DMS 273 treated with DMSO at 0.1 percent for 48 hours (cell line): ENCODE data around the gene COL4A2.

Source experiments
- DNase-seq: peaks from one replicate; lab custom pipeline; 2025; lab: John Stamatoyannopoulos, UW

The COL4A2 gene

DNA sequence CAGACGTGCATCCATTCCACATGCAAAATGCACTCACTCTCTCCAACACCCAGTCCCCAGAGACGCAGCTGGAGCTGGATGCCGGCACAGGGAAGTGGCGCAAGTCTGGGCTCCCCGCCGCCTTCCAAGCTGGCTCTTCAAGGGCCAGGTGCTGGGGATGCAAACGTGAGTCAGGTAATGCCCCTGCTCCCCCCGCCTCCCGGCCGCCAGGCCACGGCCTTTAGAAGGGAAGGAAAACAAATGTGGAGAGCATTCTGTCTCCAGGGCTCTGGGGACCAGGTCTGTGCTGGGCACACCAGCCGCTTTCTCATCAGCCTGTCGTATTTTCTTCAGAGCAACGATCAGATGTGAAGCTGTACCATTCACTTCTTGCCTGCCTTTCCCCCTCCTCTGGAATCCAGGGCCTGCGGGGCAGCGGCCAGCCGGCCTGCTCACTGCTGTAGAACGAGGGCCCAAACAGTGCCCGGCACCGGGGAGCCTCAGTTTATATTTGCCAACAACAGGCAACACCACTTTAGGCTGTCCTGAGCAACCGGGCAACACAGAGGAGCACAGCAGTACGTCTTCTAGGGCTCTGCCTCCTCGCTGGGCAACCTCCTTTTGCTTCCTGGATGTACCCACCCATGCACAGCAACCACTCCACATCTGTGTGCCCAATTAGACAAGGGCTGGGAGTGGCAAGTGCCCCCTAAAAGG, 250.7 kb downstream of the COL4A2 start:
- DNase-seq, result no peak

DNA sequence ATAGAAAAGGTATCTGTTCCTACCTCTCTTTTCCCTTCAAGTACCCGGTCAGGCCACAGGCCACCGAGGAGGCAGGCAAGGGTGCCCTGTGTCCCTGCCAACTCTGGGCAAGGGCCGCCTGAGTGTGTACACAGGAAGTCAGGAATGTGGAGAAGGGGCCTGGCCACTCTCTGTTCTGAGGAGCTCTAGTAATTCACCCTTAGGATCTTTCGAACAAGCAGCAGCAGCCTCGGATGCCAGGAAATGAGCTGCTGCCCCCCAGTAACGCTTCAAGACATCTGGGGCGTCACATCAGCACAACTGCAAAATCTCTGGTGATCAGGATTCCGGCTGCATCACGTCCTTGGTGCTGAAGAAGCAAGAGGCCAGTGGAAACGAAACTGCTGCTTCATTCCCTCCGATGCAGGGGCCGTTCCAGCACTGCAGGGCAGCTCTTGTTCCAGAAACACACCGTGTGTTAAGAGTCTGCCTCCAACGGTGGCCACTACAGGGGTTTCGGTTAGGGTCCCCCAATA, 252.4 kb downstream of the COL4A2 start:
- no peak for DNase-seq

DNA sequence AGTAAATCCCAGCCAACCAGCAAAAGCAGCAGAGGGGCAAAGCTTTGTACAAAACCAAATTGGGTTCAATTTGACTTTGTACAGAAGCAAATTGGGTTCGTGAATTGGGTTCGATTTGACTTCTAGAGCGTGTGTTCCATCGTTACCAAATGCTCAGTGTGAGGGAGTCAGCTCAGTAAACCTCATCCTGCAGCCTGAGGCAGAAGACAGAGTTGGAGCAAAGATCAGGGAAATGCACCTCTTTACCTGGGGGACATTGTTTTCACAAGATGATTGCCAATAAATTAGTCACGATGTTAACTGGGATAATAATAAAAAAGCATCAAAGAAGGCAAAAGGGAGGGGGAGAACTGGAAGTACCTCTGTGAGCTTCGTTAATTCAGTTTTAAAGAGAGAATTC, 252.9 kb downstream of the COL4A2 start:
- no peak for DNase-seq

DNA sequence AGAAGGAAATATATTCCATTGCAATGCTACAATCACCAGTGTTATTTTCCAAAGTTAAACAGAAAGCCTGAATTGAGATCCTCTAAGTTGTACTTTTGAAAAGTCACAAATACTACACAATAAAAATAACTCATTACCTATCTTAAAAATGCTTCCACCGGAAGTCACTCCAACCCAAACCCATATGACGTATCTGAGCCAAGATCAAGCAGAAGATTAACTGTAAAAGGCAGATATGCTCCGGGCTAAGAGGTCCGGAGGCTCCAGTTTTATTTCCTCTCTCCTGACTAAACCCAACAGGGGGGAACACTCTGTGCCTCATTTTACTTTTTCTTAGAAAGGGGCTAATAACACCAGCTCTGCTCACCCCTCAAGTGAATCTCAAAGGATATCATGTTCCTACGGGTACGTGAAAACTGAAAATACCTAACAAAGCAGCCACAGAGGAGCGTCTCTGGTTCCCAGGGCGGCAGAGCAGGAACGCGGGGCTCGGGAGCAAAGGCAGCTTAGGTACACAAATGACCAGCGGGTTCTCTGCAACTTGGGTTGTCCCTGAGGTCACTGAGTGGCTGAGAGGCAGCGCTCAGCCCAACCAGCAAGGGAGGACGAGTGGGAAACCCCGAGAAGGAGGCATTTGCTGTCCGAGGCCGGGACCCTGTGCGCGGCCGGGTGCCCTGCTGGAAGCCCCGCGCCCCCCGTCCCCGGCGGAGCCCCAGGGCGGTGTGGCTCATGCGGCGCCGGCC, 253.7 kb downstream of the COL4A2 start:
- no peak for DNase-seq

DNA sequence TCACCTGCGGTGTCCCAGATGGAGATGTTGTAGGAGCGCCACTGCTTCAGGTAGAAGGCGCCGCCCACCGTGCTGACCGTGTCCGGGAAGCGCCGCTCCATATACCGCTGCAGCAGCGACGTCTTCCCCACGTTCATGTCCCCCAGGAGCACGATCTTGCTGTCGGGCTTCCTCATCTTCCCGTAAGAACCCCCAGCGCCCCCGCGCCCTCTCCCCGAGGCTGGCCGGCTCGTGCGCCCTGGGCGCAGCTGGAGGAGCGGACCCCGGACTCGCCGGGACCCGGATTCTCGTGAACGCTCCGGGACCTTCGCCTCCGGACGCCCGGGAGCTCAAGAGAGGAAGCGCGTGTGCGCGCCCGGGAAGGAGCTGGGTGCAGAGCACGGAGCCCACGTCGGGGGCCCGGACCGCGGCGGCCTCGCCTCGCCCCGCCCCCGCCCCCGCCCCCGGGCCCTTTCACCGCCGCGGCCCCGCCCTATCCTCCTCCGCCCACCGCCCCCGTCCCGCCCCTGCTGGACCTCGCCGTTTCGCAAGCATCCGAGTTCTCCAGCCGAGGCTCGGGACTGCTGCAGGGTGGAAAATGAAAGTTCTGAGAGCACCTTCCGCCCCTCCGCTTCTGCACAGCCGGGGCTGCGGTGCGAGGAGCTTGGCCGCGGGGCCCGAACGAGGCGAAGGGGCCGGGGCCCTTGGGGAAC, 254.4 kb downstream of the COL4A2 start, which contains the start of gene RAB20:
TSS of gene RAB20 (minus strand) at position 379 of the 692 bp plus-strand sequence. CDS start at position 176, 203 bp downstream.
- no peak for DNase-seq

DNA sequence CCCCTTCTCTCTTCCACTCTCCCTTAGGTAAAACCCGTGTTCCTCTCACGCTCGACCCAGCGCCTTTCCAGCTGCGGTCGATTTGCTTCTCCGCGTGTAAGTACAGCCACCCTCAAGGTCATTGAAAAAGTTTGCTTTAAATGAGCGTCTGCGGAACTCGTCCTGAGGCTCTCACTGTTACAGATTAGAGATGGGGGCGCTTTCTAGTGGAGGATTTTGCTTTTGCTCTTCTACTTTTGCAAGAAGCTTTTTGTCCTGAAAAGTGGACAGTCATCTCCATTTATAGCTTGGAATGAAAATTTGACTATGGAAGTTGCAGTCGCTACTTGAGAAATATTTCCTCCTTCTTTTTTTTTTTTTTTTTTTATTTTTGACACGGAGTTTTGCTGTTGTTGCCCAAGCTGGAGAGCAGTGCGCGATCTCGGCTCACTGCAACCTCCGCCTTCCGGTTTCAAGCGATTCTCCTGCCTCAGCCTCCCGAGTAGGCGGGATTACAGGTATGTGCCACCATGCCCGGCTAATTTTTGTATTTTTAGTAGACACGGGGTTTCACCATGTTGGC, 255.0 kb downstream of the COL4A2 start:
- DNase-seq, result peak; percentile 31
